CD4-positive, alpha-beta T cell treated with Interleukin-4 for 1 hour (primary cell): Measurements from ENCODE around the gene SPIB.

Experiments used
- DNase-seq, 2 donors: peaks; one replicate each; pipeline ENCODE4 v3.0.0-alpha.2; 2020 to 2022

The SPIB gene

DNA sequence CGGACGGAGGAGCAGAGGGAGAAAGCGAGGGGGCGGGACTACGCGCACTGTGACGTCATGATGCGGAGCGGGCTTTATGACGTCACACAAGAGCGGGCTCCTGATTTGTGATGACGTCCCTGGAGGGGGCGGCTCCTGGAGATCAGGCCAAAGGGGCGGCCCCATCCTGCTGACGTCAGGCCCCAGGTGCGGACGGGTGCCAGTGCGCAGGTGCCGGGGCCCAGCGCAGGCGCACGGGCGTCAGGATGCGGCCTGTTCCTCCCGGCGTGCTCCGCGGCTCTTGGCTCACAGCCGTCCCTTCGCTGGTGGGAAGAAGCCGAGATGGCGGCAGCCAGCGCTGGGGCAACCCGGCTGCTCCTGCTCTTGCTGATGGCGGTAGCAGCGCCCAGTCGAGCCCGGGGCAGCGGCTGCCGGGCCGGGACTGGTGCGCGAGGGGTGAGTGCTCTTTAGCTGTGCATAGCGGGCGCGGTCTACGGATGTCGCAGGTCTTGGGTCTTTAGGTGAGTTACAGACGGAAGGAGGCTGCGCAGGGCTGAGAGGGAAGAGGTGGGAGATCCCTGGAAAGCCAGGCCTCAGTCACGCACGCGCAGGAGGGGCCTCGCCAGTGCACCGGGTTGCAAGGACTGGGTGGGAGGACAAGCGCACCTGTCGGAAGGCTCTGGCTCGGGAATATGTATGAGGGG is 57.6 kb downstream of the SPIB start, which contains the start of the genes EMC10 and GARIN5A:
Gene EMC10 (plus strand): TSS at position 284 of the 683 bp plus-strand sequence. CDS start 38 bp downstream, at position 322.
Gene GARIN5A (minus strand): TSS at position 625 of the 683 bp plus-strand sequence. CDS start 460 bp downstream, at position 165.
- peak; percentile 97 for DNase-seq

DNA sequence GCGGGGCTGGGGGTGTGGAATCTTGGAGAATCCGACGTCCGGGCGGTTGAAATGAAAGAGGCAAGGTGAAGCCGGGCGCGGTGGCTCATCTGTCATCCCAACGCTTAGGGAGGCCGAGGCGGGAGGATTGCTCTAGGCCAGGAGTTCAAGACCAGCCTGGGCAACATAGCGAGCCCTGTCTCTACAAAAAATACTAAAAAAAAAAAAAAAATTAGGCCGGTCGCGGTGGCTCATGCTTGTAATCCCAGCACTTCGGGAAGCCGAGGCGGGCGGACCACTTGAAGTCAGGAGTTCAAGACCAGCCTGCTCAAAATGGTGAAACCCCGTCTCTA is 58.1 kb downstream of the SPIB start:
- DNase-seq: no peak

DNA sequence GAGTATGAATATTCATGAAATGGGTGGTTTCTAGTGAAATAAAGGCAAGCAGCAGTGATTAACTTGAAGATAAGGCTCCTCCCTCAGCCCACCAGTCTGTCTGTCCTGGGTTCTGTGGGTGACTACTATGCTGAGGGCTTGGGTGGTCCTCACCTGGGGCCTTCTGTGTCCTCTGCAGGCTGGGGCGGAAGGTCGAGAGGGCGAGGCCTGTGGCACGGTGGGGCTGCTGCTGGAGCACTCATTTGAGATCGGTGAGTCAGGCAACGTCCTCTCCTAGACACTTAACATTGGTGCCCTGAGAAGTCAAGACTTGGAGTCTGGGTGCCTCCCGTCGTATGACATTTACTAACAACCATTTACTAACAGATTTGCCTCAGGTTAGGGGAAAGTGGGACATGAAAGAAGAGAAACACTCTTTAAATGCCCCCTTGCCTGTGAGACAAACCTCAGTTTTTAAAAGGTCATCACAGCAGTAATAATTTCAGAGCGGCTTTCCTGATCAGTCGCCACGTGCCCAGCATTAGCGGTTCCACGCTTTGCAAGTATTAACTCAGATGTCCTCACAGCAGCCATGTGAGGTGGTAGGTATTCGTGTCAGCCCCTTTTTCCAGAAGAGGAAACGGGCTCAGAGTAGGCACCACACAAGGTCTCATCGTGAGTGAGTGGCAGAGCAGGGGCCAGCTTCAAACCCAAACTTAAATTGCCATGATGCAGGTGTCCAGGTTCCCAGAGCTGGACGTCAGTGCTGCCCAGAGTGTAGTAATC is 59.2 kb downstream of the SPIB start:
- no peak for DNase-seq

DNA sequence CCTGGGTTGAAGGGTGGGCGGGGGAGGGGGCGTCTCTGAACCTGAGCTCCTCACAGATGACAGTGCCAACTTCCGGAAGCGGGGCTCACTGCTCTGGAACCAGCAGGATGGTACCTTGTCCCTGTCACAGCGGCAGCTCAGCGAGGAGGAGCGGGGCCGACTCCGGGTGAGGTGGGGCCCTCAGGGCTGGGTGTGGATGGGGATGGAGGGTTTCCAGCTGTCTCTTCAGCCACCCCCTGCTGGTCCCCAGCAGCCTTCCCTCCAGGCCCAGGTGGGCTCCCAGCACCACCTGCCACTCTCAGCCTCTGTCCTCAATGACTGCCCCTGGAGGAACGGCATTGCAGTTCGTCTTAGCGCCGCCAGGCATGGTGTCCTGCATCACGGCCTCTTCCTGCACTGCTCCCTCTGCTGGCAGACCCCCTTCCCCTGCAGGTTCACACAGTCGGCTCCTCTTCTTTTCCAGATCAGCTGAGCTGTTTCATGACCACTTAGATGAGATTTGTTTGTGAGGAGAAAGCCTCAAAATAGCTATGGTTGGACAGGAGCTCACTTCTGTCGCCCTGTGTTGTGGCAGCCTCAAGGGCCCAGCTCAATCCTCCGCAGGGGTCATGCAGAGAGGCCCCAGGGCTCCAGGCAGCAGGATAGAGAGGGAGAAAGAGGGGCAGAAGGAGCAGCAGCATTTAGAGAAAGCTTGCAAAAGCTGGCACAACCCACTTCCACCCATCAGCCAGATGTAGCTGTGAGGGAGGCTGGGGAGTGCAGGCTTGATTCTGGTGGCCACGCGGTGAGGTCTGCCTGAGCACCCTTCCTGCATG is 60.4 kb downstream of the SPIB start:
- peak in 1 of 2 donors; percentile 18 for DNase-seq

DNA sequence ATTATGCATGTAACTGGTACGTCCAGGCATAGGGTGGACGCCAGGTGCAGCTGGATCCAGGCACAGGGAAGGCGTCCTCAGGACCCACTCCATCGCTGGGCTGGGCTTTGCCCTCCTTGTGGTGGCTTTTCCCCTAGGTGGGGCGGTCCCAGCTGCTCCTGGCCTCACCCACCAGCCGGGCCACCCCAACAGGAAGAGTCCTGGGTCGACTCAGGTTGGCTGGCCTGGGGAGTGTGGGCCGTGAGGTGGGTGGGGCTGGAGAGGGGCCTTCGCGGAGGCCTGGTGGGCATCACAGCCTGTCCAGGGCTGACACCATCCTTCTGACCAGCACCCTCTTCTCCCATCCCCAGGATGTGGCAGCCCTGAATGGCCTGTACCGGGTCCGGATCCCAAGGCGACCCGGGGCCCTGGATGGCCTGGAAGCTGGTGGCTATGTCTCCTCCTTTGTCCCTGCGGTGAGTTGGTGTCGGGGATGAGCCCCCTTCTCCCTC is 61.1 kb downstream of the SPIB start:
- no peak for DNase-seq

DNA sequence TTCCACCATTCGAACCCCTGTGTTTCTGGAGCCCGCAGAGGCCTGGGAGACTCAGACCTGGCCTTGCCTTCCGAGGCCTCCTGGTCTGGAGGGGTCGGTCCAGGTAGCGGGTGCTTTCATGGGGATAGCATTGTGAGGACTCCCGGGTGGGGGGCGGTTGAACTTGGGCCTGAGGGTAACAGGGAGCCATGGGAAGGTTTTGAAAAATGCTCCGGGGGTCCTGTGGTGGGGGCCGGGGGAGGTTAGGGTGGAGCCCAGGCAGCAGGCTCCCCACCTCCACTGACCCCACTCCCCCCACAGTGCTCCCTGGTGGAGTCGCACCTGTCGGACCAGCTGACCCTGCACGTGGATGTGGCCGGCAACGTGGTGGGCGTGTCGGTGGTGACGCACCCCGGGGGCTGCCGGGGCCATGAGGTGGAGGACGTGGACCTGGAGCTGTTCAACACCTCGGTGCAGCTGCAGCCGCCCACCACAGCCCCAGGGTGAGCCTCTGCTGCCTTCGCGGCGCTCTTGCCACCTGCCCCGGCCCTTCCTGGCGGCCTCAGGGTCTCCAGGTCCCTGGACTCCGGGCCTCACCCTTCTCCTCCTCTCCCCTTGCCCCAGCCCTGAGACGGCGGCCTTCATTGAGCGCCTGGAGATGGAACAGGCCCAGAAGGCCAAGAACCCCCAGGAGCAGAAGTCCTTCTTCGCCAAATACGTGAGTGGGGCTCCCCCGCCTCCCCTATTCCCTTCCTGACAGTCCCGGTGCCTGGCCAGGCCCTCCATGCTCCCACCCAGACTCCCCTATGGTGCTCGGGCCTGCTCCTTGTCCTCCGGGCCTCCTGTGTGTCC is 61.8 kb downstream of the SPIB start:
- no peak for DNase-seq
